OCI-LY1 (cell line): Measurements from ENCODE around the gene CHKA.

ENCODE experiments used
- H2AFZ ChIP-seq: fragments of 200-600 bp; sonication (generic), shearing (Covaris generic); 2 replicates; pipeline ENCODE4 v1.6.0; 2014; ENCODE audit warnings: antibody characterized with exemption, mild to moderate bottlenecking, low read length
- H3F3A ChIP-seq: fragments of 200-600 bp; sonication (generic), shearing (Covaris generic); 2 replicates; pipeline ENCODE4 v1.6.0; 2014; ENCODE audit warnings: mild to moderate bottlenecking, antibody characterized with exemption, low read length, moderate library complexity; ENCODE audit not compliant: insufficient read depth
- H3K27ac ChIP-seq: fragments of 200-600 bp; sonication (generic); 2 replicates; pipeline ENCODE4 v1.5.1; 2014; ENCODE audit warnings: low read length, mixed run types, mild to moderate bottlenecking, low read depth; ENCODE audit not compliant: poor library complexity, severe bottlenecking
- H3K27me3 ChIP-seq: fragments of 200-600 bp; sonication (generic); 2 replicates; pipeline ENCODE4 v1.6.0; 2014; ENCODE audit warnings: antibody characterized with exemption, mild to moderate bottlenecking, low read length, moderate library complexity; ENCODE audit not compliant: insufficient read depth
- H3K36me3 ChIP-seq: fragments of 200-600 bp; sonication (generic); 2 replicates; pipeline ENCODE4 v1.6.1; 2014; ENCODE audit warnings: mild to moderate bottlenecking, antibody characterized with exemption, low read length, moderate library complexity, mixed read lengths; ENCODE audit not compliant: insufficient read depth
- H3K4me1 ChIP-seq: fragments of 200-600 bp; sonication (generic); 2 replicates; pipeline ENCODE4 v1.5.1; 2014; ENCODE audit warnings: mild to moderate bottlenecking, low read length, moderate library complexity; ENCODE audit not compliant: insufficient read depth, severe bottlenecking
- H3K4me2 ChIP-seq: fragments of 200-600 bp; sonication (generic), shearing (Covaris generic); 2 replicates; pipeline ENCODE4 v1.6.1; 2014; ENCODE audit warnings: low read length
- H3K4me3 ChIP-seq: fragments of 200-600 bp; sonication (generic); 2 replicates; pipeline ENCODE4 v1.5.1; 2014; ENCODE audit warnings: low read length, low read depth, mild to moderate bottlenecking, mixed read lengths; ENCODE audit not compliant: poor library complexity, severe bottlenecking
- H3K79me2 ChIP-seq: fragments of 200-600 bp; shearing (Covaris generic); 2 replicates; pipeline ENCODE4 v1.6.1; 2016; ENCODE audit warnings: mixed run types, low read length, mixed read lengths; ENCODE audit not compliant: insufficient read depth
- H3K9ac ChIP-seq: fragments of 200-600 bp; sonication (generic), shearing (Covaris generic); 2 replicates; pipeline ENCODE4 v1.6.1; 2014; ENCODE audit warnings: mild to moderate bottlenecking, low read length, mixed read lengths
- H3K9me2 ChIP-seq: fragments of 200-600 bp; sonication (generic), shearing (Covaris generic); 2 replicates; pipeline ENCODE4 v1.6.1; 2014; ENCODE audit warnings: low read depth, mild to moderate bottlenecking, low read length, mixed read lengths
- H3K9me3 ChIP-seq: fragments of 200-600 bp; shearing (Covaris generic); 2 replicates; pipeline ENCODE4 v1.6.1; 2014; ENCODE audit warnings: low read length, mixed read lengths
- H4K20me1 ChIP-seq: fragments of 200-600 bp; sonication (generic), shearing (Covaris generic); 2 replicates; pipeline ENCODE4 v1.6.0; 2016; ENCODE audit warnings: mild to moderate bottlenecking, low read length; ENCODE audit not compliant: insufficient read depth
- CTCF ChIP-seq: fragments of 200-600 bp; sonication (generic), shearing (Covaris generic); IDR thresholded peaks from 2 replicates; pipeline ENCODE4 v1.5.1; 2017; ENCODE audit warnings: mild to moderate bottlenecking, antibody characterized with exemption, low read length, moderate library complexity, mixed read lengths
- EZH2 ChIP-seq: fragments of 200-600 bp; sonication (generic), shearing (Covaris generic); IDR thresholded peaks from 2 replicates; pipeline ENCODE4 v1.8.0; 2017; ENCODE audit warnings: borderline replicate concordance, mixed run types, mild to moderate bottlenecking, antibody characterized with exemption, low read length, moderate library complexity, mixed read lengths

Gene CHKA

GRCh38 chr11:68146010-68146540, 24.9 kb upstream of the CHKA start:
- no peaks in the 10 kb centered on the region for H3K36me3 ChIP-seq

GRCh38 chr11:68145120-68145866, 24.1 kb upstream of the CHKA start:
- no peaks in the 10 kb centered on the region for H3F3A ChIP-seq
- peaks cover 8% of the 10 kb centered on the region; the same call in 1 of the 2 replicates for H3K27me3 ChIP-seq
- H4K20me1 ChIP-seq: no peaks in the 10 kb centered on the region
- H3K79me2 ChIP-seq: no peaks in the 10 kb centered on the region
- no peaks in the 10 kb centered on the region for H3K36me3 ChIP-seq
- H3K4me3 ChIP-seq: no peak overlapping the region
- TF ChIP-seq CTCF: no peak
- no peak for TF ChIP-seq EZH2
- H3K9me3 ChIP-seq: no peaks in the 10 kb centered on the region
- H3K27ac ChIP-seq: no peak overlapping the region
- peaks cover 8% of the 10 kb centered on the region for H3K4me1 ChIP-seq
- H2AFZ ChIP-seq: no peak overlapping the region
- H3K9me2 ChIP-seq: no peaks in the 10 kb centered on the region
- no peak overlapping the region for H3K4me2 ChIP-seq
- H3K9ac ChIP-seq: no peak overlapping the region

More at GRCh38 chr11:68146010-68146540, 24.9 kb upstream of the CHKA start:
- Histone ChIP-seq H3K27me3 (peaks cover 8% of the 10 kb centered on the region; the same call in 1 of the 2 replicates), H3K9me2 (no peaks in the 10 kb centered on the region), H3K9ac (no peak overlapping the region), H3K27ac (no peak overlapping the region), H3K4me1 (peaks cover 8% of the 10 kb centered on the region), H2AFZ (no peak overlapping the region), H3K79me2 (no peaks in the 10 kb centered on the region), H3K4me3 (no peak overlapping the region), H3F3A (no peaks in the 10 kb centered on the region), H4K20me1 (no peaks in the 10 kb centered on the region), H3K4me2 (no peak overlapping the region), H3K9me3 (no peaks in the 10 kb centered on the region)
- TF ChIP-seq EZH2: no peak

- Histone ChIP-seq H3K4me2 (no peak overlapping the region), H3K4me1 (peaks cover 8% of the 10 kb centered on the region), H3K9ac (no peak overlapping the region), H3K79me2 (no peaks in the 10 kb centered on the region), H3K27ac (no peak overlapping the region), H3K4me3 (no peak overlapping the region), H3F3A (no peaks in the 10 kb centered on the region), H3K9me3 (no peaks in the 10 kb centered on the region), H2AFZ (no peak overlapping the region), H4K20me1 (no peaks in the 10 kb centered on the region), H3K27me3 (peaks cover 8% of the 10 kb centered on the region; the same call in 1 of the 2 replicates), H3K36me3 (no peaks in the 10 kb centered on the region), H3K9me2 (no peaks in the 10 kb centered on the region)
- TF ChIP-seq EZH2 (no peak), CTCF (no peak)
Observed at GRCh38 chr11:68143310-68143689, 22.1 kb upstream of the CHKA start.
